ENCODE data around the gene HCFC1.

DNA sequence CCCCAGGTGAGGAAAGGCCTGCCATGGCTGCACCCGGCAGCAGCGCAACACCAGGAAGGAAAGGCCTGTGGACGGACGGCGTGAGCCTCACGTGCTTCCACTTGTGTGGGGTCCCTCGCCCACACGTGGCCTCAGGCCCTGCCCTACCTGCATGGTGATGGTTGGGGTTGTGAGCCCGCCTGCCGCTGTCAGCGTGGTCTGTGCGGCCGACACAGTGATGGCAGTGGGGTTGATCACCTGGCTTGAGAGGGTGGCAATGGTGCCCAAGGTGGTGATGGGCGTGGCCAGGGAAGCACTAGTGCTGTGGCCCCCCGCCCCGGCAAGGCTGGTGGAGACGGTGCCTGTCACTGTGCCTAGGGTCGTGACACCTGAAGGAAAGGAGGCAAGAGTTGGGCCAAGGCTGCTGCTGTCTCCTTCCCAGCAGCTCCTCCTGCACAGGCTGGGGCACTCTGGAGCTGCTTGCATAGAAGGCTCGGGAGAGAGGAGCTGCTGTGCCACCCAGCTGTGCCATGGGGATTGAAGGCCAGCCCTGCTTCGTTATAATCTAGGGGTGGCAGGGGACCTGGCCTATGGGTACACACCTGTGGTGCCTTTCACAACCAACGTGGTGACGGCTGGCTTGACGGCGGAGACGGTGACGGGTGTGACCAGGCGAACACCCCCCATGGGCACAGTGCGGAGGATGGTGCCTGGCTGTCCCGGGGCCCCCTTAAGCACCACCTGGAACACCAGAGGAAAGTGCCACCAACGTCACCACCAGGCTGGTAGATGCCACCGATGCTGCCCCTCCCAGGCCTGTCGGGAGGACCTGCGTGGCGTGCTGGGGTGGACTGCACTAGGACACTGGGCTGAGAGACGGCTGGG is 15.3 kb downstream of the HCFC1 start:
- TF ChIP-seq, protein P1, sequence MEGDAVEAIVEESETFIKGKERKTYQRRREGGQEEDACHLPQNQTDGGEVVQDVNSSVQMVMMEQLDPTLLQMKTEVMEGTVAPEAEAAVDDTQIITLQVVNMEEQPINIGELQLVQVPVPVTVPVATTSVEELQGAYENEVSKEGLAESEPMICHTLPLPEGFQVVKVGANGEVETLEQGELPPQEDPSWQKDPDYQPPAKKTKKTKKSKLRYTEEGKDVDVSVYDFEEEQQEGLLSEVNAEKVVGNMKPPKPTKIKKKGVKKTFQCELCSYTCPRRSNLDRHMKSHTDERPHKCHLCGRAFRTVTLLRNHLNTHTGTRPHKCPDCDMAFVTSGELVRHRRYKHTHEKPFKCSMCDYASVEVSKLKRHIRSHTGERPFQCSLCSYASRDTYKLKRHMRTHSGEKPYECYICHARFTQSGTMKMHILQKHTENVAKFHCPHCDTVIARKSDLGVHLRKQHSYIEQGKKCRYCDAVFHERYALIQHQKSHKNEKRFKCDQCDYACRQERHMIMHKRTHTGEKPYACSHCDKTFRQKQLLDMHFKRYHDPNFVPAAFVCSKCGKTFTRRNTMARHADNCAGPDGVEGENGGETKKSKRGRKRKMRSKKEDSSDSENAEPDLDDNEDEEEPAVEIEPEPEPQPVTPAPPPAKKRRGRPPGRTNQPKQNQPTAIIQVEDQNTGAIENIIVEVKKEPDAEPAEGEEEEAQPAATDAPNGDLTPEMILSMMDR (conservative IDR thresholded peaks at IDR 0.05): no peak
- TF ChIP-seq EZH2 (IDR thresholded peaks at IDR 0.05; ENCODE audit: low read depth): no peak
